Fibroblast of villous mesenchyme (primary cell): ENCODE measurements around the gene DHRS3. TPM values are rescaled to one million over a fixed set of nuclear protein-coding genes. Genes with fewer than 3 reads are reported as not detected.

Experiments used
- DNase-seq: peaks from one replicate; pipeline ENCODE4 v3.0.0-alpha.2; 2010; ENCODE audit warnings: low read depth
- H3K4me3 ChIP-seq: 2 replicates; pipeline ENCODE4 v1.5.1; 2011; ENCODE audit warnings: low read depth, mild to moderate bottlenecking, low read length
- total RNA-seq: library from RNA; depleted of rRNA; stranded (reverse); fragments of >200 nt; gene quantifications from 2 replicates; pipeline ENCODE4 v1.2.3, GENCODE V29; 2012
- TF ChIP-seq, protein P1 (sequence below): IDR thresholded peaks from 2 replicates; pipeline ENCODE4 v1.5.1; 2012; ENCODE audit warnings: low read depth, mild to moderate bottlenecking, low read length; ENCODE audit not compliant: insufficient read depth

DHRS3 gene
- total RNA-seq, 1 donor = 137 TPM

DNA sequence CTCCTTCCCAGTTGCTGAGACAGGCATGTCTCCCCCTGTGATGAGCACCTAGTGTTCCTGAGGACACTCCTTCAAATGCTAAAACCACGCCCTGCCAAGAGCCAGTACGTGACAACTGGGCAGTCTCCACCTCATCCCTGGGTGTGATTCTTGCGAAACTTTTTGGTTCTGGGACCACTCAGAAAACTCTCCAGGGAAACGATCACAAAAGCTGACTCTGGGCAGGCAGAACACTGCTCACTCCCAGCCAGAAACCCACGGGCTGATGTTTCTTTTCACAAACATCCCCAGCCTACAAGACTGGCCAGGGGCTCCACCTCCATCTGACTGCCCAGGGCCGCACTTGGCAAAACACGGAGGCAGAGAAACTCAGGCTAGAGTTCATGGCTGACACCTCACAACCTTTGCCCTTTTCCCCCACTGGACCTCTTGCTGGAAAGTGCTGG, 24.4 kb downstream of the DHRS3 start:
- no peak overlapping the region for H3K4me3 ChIP-seq
- peak; percentile 92 for DNase-seq
- TF ChIP-seq, protein P1, sequence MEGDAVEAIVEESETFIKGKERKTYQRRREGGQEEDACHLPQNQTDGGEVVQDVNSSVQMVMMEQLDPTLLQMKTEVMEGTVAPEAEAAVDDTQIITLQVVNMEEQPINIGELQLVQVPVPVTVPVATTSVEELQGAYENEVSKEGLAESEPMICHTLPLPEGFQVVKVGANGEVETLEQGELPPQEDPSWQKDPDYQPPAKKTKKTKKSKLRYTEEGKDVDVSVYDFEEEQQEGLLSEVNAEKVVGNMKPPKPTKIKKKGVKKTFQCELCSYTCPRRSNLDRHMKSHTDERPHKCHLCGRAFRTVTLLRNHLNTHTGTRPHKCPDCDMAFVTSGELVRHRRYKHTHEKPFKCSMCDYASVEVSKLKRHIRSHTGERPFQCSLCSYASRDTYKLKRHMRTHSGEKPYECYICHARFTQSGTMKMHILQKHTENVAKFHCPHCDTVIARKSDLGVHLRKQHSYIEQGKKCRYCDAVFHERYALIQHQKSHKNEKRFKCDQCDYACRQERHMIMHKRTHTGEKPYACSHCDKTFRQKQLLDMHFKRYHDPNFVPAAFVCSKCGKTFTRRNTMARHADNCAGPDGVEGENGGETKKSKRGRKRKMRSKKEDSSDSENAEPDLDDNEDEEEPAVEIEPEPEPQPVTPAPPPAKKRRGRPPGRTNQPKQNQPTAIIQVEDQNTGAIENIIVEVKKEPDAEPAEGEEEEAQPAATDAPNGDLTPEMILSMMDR = no peak

DNA sequence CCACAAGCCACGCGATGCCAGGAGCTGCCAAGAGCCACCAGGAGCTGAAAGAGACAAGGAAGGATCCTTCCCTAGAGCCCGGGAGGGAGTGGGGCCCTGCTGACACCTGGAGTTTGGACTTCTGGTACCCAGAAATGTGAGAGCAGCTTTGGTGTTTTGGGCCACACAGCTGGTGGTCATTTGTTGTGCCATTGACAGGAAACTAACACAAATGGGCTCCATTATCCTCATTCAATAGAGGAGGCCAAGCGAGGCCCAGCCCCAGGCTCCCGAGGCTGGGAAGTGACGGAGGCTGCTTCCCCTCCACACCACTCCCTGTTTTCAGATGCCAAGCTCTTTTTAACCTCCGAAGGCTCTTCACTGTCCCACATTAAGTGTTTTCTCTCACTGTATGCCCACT, 25.5 kb downstream of the DHRS3 start:
- no peak overlapping the region for H3K4me3 ChIP-seq

DNA sequence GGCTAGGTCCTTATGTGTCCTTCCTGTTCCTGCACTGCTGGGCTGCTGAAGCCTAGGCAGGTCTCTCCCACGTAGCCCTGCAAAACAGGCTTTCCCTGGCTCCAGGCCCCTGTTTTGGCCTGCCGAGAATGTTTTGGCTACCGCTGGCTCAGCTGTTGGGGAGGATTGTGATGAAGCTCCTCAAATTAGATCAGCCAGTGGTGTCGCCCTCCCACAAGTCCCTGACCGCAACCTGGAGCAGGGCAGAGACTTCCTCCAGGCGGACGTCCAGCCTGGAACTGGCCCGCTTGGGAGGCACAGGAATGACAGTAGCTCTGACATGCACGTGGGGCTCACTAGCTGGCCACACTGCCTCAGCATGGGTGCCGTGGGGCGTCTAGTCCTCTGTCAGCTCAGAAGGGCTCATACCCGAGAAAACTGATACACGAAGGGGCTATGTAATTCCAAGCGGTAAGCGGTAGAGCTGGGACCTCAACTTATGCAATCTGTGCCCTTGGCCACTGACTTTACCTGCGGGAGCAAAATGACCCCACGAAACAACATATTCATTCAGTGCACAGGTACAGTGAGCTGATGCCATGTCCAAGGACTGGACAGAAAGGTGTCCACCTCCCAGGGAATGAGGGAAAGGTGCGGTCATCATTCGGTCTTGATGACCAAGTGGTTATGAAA, 26.6 kb downstream of the DHRS3 start:
- no peak overlapping the region for H3K4me3 ChIP-seq
- DNase-seq = peak; percentile 87
- TF ChIP-seq, protein P1 = peak; percentile 5

More for the DNA sequence above, 25.5 kb downstream of the DHRS3 start:
- TF ChIP-seq, protein P1 = no peak
- no peak for DNase-seq

DNA sequence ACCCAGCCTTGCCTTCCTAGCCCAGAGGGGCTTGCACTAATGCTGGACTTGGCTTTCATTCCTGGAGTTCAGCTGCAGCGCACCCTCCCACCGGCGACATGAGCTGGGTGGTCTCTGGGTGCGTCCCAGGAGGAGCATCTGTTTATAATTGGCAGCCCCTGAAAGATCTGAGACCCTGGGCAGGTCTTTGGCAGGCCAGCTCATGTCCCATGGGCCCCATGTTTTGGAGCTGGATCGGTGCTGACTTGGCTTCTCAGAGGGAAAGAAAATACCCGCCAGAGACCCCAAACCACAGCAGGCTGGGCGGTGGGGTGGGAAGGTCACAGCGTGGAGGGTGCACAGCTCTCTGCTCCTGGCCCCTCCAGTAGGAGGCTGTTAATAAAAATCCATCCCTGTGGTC, 29.3 kb downstream of the DHRS3 start:
- TF ChIP-seq, protein P1 = no peak

DNA sequence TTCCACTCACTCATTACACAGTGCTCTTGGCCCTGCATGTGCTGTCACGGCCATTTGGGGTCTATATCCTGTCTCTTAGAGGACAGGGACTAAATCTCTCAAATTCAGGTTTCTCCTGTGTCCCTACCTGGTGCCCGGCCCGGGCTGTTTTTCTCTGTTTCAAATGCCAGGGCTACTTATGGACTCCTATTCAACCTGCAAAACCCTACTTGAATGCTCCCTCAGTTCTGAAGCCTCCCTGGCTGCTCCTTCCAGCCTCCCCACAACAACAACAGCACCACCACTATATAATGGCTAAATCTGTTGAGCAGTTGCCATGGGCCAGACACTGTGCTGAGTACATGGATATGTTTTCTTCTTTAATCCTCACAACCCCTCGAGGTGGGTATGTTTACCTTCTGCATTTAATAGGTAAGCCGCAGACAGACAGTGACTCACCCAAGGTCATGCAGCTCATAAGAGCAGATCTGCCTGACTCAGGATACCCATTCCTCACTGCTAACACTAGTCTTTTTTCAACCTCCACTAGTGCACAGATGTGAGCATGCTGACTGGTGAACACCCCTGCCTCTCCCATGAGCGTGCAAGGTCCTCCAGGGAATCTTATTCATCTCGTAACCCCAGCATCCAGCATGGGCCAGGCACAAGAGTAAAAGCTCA, 29.9 kb downstream of the DHRS3 start:
- H3K4me3 ChIP-seq = no peak overlapping the region
- TF ChIP-seq, protein P1 = no peak
- peak; percentile 73 for DNase-seq

More for the DNA sequence above, 29.3 kb downstream of the DHRS3 start:
- H3K4me3 ChIP-seq = no peak overlapping the region
- DNase-seq = no peak

DNA sequence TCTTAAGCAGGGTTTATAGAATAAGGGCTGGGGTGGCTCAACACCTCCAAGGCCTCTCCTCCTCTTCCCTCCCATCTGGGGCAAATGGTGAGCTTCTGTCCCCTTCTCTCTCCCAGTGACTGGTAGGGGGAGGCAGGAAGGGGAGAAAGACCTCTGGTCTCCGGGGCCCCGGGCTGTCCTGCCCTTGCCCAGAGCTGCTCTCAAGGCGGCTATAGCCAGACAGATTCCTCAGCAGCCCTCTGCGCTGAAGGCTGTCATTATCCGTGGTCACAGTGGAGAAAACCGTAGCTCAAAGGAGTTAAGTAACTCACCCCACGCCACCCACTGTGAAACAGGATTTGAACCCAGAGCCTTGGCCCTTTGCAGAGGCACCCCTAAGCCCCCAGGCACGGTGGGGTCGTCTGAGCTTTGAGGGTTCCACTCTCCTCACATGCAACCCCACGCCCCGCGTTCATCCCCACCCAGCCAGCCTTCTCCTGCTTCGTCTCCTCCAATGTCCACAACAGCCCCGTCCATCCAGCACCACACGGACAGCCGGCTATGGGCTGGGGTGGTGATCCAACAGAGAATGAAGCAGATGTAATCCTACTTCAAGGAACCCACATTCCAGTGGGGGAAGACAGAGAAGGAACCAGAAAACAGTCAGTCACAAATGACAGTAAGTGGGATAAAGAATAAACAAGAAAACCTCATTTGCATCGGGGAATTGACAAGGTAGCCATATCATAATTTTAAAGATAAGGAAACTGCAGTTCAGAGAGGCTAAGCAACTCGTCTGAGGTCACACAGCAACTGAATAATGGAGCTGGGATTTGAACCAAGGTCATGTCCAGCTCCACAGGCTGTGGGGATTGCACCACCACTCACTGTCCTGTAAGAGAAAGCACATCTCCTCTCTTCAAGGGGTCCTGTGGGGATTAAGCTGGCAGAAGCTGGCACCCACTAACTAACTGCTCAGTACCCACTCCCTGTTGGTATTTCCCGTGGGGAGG, 31.8 kb downstream of the DHRS3 start:
- TF ChIP-seq, protein P1 = no peak
- DNase-seq = no peak
- H3K4me3 ChIP-seq = no peak overlapping the region
